GM18498 (cell line): ENCODE results near the gene GJA1.

Source experiments
- ATAC-seq: cut with Tn5 transposase; IDR thresholded peaks from one replicate; pipeline ENCODE4 v1.9.1; 2021; ENCODE audit warnings: mild to moderate bottlenecking, moderate library complexity; ENCODE audit not compliant: unreplicated experiment

Gene GJA1

DNA sequence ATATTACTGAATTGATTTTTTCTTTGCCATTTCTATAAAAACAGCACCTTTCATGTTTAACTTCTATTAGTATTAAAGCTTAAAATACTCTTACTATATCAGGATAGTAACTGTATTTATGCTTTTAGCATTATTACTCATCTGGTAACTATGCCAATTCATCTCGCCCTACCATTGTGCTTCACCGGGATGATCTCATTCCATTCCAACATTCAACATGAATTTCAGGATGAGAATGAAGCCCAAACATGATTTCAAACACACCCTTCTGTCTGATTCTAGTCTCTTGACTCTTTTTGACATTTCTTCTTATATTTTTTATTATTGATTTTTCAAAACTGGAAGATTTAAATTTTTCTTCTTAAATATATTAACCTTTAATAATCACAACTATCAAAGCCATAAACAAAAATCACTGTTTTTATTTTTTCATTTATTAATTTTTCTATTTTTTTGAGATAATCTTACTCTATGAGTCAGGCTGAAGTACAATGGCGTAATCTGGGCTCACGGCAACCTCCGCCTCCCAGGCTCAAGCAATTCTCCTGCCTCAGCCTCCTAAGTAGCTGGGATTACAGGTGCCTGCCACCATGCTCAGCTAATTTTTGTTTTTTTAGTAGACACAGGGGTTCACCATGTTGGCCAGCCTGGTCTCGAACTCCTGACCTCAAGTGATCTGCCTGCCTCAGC lies 46.7 kb downstream of the GJA1 start:
- ATAC-seq = no peak

DNA sequence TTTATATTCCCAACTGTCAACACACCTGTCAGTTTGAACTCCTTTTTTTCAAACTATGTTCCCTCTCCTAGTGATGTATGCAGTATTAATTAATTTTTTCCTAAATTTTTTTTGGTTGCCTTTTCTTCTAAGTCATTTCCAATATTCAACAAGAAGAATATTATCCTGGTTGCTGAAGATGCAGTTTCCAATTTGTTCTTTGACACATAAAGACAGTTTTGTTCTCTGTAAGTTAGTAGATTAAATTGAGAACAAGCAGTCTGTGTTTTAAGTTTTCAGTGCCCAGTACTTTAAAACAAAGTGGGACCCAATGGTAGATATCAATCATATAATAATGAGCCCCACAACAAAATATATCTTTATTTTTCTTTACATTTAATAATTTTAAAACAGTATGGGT lies 47.3 kb downstream of the GJA1 start:
- no peak for ATAC-seq

DNA sequence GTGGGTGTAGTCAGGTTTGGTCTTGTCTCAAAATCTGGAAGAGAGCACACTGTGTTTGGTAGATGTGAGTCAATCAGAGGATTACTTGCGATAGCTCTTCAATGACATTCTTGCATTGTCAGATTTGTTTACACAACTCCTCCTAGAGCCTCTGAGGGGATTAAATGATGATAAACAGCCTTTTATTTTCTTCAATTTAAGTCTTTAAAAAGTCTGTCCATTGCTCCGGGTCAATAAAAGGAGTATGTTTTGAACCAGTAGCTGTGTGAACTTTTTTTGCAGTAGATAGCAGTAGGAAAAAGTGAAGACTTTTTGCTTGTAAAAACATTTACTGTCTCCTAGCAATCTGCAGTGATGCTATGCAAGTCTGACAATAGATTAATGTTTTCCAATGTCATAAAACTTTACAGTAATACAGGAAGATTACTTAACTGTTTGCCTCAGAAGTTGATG lies 49.9 kb downstream of the GJA1 start:
- ATAC-seq = no peak

DNA sequence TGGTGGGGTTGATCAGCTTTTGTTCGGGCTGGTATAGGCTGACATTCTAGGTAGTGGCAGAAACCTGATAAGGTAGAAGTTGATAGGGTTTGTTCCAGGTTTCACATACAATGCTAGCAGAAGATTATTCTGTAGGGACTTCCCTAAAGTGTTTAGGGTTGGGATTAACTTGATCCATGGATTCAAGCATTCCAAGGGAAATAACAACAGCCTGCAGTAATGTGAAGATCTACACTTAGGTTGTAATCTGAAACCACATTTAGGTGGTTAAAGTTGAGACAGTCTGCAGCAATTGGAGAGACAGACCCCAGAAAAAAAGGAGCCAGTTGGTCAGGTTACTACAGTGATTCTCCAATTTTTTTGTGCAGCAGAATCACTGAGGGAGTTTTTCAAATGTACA lies 56.1 kb downstream of the GJA1 start:
- ATAC-seq = no peak

DNA sequence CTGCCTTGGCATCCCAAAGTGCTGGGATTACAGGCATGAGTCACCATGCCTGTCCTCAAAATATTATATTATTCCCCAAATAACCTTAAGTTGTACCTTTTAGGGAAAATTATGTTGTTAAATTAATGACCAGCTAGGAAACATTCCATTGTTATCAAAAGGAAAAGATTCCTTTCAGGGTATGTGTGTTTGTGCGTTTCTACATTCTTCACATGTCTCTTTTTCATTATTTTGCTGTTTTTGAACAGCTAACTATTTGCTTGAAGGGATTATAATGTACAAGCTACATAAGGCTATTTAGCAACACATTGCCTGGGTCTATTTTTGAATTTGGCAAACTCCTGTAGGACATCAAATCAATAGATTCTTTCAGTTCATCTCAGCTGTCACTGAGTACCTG lies 57.1 kb downstream of the GJA1 start:
- no peak for ATAC-seq

DNA sequence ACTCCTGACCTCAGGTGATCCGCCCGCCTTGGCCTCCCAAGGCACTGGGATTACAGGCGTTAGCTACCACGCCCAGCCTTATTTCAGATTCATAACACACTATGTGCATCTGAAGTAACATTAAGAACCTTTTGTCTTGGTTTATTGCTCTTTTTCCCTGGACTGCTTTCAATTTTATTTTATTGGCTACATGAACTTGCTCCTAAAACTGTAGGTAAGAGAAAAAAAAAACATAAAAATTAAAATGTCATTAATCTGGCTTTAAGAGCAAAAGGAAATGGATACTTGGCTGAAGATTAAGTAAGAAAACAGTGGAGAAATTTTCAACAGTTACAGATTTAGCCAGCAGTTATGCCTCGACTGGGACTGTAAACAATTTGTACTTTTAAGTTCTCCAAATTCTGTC lies 62.5 kb downstream of the GJA1 start:
- no peak for ATAC-seq

DNA sequence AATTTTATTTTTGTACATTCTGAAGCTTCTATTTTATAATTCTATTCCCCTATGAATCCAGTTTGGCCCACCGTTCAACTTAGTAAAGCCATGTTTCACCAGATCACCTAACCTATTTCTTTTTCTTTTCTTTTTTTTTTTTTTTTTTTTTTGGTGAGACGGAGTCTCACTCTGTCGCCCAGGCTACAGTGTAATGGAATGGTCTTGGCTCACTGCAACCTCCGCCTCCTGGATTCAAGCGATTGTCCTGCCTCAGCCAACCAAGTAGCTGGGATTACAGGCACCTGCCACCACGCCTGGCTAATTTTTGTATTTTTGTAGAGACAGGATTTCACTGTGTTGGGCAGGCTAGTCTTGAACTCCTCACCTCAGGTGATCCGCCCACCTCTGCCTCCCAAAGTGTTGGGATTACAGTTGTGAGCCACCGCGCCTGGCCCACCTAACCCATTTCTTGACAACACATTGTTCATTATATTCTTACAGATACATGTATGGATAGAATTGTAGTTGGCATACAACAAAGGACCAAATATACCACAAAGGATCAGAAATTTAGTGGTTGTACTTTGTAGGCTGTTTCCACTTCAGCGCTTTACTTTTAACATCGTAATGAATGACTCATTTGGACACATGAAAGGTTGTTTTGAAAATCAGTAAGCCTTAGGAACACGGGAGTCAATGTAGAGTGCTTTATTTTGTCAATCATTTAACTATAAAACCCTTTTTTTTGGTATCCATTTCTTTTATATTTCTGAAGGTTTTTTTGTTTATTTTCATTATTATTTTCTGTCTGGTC lies 63.2 kb downstream of the GJA1 start:
- no peak for ATAC-seq
